Fibroblast of villous mesenchyme (primary cell): ENCODE results near the gene MGMT. TPM values are rescaled to one million over a fixed set of nuclear protein-coding genes. Genes with fewer than 3 reads are reported as not detected.

Experiments used
- DNase-seq: peaks from one replicate; pipeline ENCODE4 v3.0.0-alpha.2; 2010; ENCODE audit warnings: low read depth
- H3K4me3 ChIP-seq: 2 replicates; pipeline ENCODE4 v1.5.1; 2011; ENCODE audit warnings: low read depth, mild to moderate bottlenecking, low read length
- CTCF ChIP-seq: IDR thresholded peaks from 2 replicates; pipeline ENCODE4 v1.5.1; 2012; ENCODE audit warnings: low read depth, mild to moderate bottlenecking, low read length; ENCODE audit not compliant: insufficient read depth
- total RNA-seq: library from RNA; depleted of rRNA; stranded (reverse); fragments of >200 nt; gene quantifications from 2 replicates; pipeline ENCODE4 v1.2.3, GENCODE V29; 2012

MGMT gene
- total RNA-seq, 1 donor: 10.4 TPM

DNA sequence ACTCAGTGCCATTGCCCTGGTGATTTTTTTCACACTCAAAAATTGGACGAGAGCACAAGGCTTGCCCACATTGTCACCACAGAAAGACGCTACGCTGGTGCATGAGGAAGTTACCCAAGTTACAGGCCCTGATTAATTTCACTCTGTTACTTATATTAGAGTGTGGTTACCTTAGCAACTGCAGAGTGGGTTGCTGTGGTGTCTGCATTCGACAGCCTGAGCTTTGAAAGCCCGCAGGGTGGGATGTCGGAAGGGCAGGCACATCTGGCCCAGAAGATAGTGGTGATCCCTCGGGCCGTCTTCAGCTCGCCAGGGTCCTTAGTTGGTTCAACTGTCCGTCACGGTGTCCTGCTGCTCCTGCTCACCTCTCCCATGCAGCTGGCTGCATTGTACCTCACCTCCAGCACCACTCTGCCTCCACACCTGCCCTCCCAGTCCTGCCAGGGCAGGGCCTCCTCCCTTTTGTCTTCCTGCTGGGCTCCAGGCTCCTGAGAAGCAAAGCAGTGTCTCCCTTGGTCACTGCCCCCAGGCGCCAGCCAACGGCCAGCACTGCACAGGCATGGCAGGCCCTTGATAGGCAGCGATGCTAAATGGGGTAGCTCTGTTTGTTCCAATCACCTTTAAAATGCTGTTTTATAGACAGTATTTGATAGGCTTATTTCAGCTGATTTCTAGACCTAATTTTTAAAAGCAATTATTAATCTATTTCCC, 329.8 kb downstream of the MGMT start:
- no peak for TF ChIP-seq CTCF
- no peak overlapping the region for H3K4me3 ChIP-seq
- no peak for DNase-seq

GRCh38 chr10:129799942-129800341, 332.9 kb downstream of the MGMT start:
- TF ChIP-seq CTCF: no peak
- no peak overlapping the region for H3K4me3 ChIP-seq
- no peak for DNase-seq

DNA sequence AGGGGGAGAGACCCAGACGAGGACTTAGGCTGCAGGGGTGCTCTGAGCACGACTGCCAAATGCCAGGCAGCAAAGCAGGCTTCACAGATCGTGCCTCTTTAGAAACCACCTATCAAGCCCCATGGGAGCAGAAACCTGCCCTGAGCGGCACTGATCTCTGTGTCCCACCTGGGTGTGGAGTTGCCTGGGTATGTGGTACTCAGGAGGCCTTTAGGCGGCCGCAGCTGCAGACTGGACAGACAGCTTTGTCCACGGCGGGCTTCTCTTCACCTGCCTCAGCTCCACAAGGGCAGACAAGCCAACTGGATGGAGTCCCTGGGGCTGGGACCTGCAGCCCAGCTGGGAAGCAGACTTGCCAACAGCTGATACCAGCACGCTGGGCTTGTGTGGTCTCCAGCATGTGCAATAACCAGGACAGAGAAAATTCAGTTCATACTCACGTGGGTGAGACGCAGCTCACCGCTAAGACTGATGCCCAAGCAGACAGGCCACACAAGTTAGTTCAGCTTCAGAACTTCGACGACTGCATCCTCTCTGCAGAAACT, 333.8 kb downstream of the MGMT start:
- H3K4me3 ChIP-seq: no peak overlapping the region
- TF ChIP-seq CTCF: no peak
- no peak for DNase-seq

GRCh38 chr10:129807211-129807610, 340.2 kb downstream of the MGMT start:
- TF ChIP-seq CTCF: no peak
- DNase-seq: no peak
- H3K4me3 ChIP-seq: no peak overlapping the region

DNA sequence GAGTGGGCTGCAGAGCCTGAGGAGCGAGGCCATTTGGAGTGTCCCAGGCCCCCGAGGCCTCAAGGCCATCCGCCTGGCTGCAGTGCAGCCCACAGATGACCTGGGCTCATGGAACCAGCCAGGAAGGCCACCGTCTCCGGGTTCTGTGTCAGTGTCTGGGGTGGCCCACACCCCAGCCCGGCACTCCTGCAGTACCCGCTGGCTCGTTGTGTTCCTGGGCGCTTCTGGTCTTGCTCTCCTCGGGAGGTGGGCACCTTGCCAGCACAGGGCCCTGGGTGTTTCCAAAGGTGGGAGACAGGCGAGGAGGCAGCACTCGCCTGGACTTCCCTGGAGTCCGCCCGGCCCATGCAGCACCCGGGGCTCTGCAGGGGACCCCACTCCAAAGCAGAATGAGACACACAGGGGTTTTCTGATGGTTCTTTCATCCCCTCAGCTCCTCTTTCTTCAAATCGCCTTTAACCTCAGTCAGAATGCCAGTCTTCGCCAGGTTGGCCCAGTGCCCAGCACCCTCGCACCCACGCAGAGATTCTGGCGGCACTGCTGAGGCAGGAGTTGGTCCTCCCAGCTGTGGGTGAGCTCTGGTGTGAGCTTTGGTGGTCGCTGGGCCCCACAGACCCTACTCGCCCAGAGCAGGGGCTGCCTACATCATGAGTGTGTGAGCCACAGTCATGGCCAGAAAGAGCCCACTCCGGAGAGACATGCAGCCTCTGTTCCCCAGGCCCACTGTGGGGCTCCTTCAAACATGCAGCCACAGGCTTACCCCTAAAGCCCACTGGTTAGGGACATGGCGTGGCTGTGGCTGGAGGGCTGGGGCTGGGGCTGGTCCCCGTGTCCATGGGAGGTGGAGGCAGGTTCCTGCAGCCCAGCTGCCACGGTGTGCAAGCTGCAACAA, 341.3 kb downstream of the MGMT start:
- no peak overlapping the region for H3K4me3 ChIP-seq
- no peak for TF ChIP-seq CTCF
- DNase-seq: no peak

DNA sequence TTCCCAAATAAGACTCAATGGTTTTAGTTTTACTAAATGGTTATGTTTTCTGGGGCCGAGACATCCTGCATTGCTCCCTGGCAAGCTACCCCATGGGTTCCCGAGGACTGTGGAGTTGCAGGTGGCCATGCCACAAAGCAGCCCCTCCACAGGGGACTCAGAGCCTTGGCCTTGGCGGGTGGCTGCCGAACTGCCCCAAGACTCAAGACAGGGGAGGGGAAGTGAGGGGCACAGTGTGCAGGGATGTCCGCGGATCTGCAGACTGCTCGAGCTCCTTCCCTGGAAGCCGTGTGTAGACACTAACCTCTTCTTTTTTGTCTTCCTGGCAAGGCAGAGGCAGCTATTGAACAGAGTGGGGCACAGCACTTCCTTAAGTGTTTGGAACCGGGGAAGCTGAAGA, 342.4 kb downstream of the MGMT start:
- H3K4me3 ChIP-seq: no peak overlapping the region
- no peak for TF ChIP-seq CTCF
- no peak for DNase-seq
